HL-60 (cell line): ENCODE results near the gene SLC38A2.

ENCODE experiments used
- DNase-seq, 2 experiments: peaks; one replicate each; pipeline ENCODE4 v3.0.0-alpha.2; 2010 to 2020; ENCODE audit warnings: low read depth in 1 of 2, low spot score in 1 of 2
- H3K27ac ChIP-seq: fragments of 250-450 bp; sonication (Bioruptor Pico); replicated peaks from 2 replicates; pipeline ENCODE4 v1.5.1; 2020; ENCODE audit warnings: mild to moderate bottlenecking, moderate library complexity
- H3K27me3 ChIP-seq: fragments of 250-450 bp; sonication (Bioruptor Pico); 2 replicates; pipeline ENCODE4 v1.5.1; 2021; ENCODE audit warnings: mild to moderate bottlenecking, moderate library complexity; ENCODE audit not compliant: insufficient read depth, poor library complexity, severe bottlenecking
- H3K4me3 ChIP-seq: replicated peaks from 2 replicates; pipeline ENCODE4 v1.5.1; 2011; ENCODE audit warnings: mild to moderate bottlenecking, control low read depth, low read length; ENCODE audit not compliant: insufficient read depth
- GABPA ChIP-seq: IDR thresholded peaks from 2 replicates; pipeline ENCODE4 v1.6.1; 2012; ENCODE audit warnings: low read depth
- POLR2AphosphoS5 ChIP-seq: IDR thresholded peaks from 2 replicates; pipeline ENCODE4 v1.6.1; 2012; ENCODE audit warnings: low read depth
- SPI1 ChIP-seq: IDR thresholded peaks from 2 replicates; pipeline ENCODE4 v1.6.1; 2012; ENCODE audit warnings: low read depth, mild to moderate bottlenecking, borderline replicate concordance
- TF ChIP-seq, protein P1 (sequence below): IDR thresholded peaks from one replicate; pipeline ENCODE4 v1.5.1; 2011; ENCODE audit warnings: low read length, control low read depth, inconsistent platforms; ENCODE audit not compliant: insufficient read depth
- TF ChIP-seq, protein P2 (sequence below): IDR thresholded peaks from 2 replicates; pipeline ENCODE4 v1.6.1; 2012; ENCODE audit warnings: low read depth; ENCODE audit not compliant: insufficient replicate concordance

SLC38A2 gene

DNA sequence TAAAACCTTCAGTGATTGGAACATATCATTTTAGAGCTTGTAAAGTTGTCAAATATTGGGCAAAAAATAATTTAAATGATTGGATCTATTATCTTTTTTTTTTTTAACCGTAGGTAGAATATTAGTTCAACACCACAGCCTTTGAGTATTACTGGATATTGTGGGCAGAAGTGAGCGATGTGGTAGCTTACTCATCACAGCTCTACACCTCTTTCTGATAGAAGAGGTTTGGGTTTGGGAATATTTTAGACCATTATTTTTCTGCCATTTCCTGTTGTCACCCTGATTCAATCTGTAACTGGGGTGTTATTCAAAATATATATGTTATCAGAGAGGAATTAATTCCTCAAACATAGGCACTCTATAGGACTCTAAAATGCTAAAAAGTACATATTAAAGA is 34.8 kb upstream of the SLC38A2 start:
- Histone ChIP-seq H3K27ac (no peak overlapping the region), H3K4me3 (no peak overlapping the region), H3K27me3 (no peaks in the 10 kb centered on the region)
- no peak for DNase-seq
- TF ChIP-seq GABPA (no peak), POLR2AphosphoS5 (no peak), SPI1 (no peak)
- TF ChIP-seq, protein P1, sequence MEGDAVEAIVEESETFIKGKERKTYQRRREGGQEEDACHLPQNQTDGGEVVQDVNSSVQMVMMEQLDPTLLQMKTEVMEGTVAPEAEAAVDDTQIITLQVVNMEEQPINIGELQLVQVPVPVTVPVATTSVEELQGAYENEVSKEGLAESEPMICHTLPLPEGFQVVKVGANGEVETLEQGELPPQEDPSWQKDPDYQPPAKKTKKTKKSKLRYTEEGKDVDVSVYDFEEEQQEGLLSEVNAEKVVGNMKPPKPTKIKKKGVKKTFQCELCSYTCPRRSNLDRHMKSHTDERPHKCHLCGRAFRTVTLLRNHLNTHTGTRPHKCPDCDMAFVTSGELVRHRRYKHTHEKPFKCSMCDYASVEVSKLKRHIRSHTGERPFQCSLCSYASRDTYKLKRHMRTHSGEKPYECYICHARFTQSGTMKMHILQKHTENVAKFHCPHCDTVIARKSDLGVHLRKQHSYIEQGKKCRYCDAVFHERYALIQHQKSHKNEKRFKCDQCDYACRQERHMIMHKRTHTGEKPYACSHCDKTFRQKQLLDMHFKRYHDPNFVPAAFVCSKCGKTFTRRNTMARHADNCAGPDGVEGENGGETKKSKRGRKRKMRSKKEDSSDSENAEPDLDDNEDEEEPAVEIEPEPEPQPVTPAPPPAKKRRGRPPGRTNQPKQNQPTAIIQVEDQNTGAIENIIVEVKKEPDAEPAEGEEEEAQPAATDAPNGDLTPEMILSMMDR: no peak
- TF ChIP-seq, protein P2, sequence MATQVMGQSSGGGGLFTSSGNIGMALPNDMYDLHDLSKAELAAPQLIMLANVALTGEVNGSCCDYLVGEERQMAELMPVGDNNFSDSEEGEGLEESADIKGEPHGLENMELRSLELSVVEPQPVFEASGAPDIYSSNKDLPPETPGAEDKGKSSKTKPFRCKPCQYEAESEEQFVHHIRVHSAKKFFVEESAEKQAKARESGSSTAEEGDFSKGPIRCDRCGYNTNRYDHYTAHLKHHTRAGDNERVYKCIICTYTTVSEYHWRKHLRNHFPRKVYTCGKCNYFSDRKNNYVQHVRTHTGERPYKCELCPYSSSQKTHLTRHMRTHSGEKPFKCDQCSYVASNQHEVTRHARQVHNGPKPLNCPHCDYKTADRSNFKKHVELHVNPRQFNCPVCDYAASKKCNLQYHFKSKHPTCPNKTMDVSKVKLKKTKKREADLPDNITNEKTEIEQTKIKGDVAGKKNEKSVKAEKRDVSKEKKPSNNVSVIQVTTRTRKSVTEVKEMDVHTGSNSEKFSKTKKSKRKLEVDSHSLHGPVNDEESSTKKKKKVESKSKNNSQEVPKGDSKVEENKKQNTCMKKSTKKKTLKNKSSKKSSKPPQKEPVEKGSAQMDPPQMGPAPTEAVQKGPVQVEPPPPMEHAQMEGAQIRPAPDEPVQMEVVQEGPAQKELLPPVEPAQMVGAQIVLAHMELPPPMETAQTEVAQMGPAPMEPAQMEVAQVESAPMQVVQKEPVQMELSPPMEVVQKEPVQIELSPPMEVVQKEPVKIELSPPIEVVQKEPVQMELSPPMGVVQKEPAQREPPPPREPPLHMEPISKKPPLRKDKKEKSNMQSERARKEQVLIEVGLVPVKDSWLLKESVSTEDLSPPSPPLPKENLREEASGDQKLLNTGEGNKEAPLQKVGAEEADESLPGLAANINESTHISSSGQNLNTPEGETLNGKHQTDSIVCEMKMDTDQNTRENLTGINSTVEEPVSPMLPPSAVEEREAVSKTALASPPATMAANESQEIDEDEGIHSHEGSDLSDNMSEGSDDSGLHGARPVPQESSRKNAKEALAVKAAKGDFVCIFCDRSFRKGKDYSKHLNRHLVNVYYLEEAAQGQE: no peak

DNA sequence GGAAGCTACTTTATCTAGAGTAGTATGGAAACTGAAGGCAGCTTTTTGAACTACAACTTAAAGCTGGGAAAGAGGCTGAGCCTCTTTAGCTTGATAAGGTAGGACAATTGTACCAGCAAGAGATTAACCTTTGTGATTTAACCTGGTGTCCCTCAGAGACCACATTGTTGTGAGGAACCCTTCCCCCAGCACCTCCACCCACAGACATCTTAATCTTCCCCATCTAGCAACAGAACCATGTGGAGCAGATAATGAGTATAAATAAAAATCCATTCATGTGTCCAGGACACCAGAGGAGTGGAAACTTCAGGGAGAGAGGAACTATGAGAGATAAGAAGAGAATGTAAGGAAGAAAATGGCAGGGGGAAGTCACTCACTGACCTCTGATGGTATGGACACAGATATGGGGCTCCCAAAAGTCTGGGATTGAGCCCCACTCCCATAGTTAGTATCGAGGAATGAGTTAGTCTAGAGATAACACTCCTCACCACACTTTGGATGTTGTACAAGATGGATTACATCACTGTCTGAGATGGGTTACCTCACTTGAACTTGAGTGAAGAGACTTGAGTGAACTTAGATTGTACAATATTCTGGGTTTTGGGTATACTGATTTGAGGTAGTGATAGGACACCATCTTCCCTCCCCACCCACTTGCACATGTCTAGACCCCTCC is 33.9 kb upstream of the SLC38A2 start:
- TF ChIP-seq POLR2AphosphoS5: no peak
- TF ChIP-seq SPI1: no peak
- TF ChIP-seq, protein P2: no peak
- no peak for TF ChIP-seq GABPA
- TF ChIP-seq, protein P1: no peak
- H3K27me3 ChIP-seq: no peaks in the 10 kb centered on the region
- no peak for DNase-seq

DNA sequence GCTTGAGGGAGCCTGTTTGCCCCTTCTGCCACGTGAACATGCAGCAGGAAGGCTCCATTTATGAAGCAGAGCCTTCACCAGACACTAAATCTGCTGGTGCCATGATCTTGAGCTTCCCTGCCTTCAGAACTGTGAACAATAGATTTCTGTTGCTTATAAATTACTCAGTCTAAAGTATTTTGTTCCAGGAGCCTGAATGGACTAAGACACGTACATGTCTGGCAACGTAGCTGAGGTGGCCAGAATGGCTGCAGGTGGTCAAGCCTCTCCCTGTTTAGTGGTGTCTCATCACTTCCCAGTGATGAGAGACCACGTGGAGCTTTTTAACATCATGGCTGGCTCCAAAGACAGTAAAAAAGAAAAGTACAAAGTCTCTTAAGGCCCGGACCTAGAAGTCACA is 32.2 kb upstream of the SLC38A2 start:
- no peak for DNase-seq
- Histone ChIP-seq H3K27ac (no peak overlapping the region), H3K4me3 (no peak overlapping the region), H3K27me3 (no peaks in the 10 kb centered on the region)
- TF ChIP-seq GABPA: no peak
- TF ChIP-seq, protein P2: no peak

More for the DNA sequence above, 33.9 kb upstream of the SLC38A2 start:
- Histone ChIP-seq H3K27ac (no peak overlapping the region), H3K4me3 (no peak overlapping the region)
